Smooth muscle cell (in vitro differentiated cells): ENCODE results near the gene LHX1. TPM values are rescaled to one million over a fixed set of nuclear protein-coding genes. Genes with fewer than 3 reads are reported as not detected.

Experiments
- DNase-seq: peaks from one replicate; lab custom pipeline; 2025; ENCODE audit not compliant: unreplicated experiment; lab: John Stamatoyannopoulos, UW
- H2AFZ ChIP-seq: fragments of 200-600 bp; sonication (generic); 2 replicates; pipeline ENCODE4 v1.6.0; 2016; ENCODE audit warnings: antibody characterized with exemption, low read depth, mild to moderate bottlenecking
- H3F3A ChIP-seq: fragments of 200-600 bp; sonication (generic); 2 replicates; pipeline ENCODE4 v1.6.0; 2017; ENCODE audit warnings: antibody characterized with exemption, low read depth
- H3K27ac ChIP-seq: fragments of 200-600 bp; sonication (generic); 2 replicates; pipeline ENCODE4 v1.5.1; 2016; ENCODE audit warnings: low read depth, mild to moderate bottlenecking
- H3K27me3 ChIP-seq: fragments of 200-600 bp; sonication (generic); 2 replicates; pipeline ENCODE4 v1.6.1; 2016; ENCODE audit warnings: low read depth, mild to moderate bottlenecking
- H3K36me3 ChIP-seq: fragments of 200-600 bp; sonication (generic); 2 replicates; pipeline ENCODE4 v1.5.1; 2016; ENCODE audit warnings: low read depth
- H3K4me1 ChIP-seq: fragments of 200-600 bp; sonication (generic); 2 replicates; pipeline ENCODE4 v1.5.1; 2016; ENCODE audit warnings: low read depth
- H3K4me2 ChIP-seq: fragments of 200-600 bp; sonication (generic); 2 replicates; pipeline ENCODE4 v1.6.0; 2016; ENCODE audit warnings: mild to moderate bottlenecking
- H3K4me3 ChIP-seq: fragments of 200-600 bp; sonication (generic); 2 replicates; pipeline ENCODE4 v1.5.1; 2016; ENCODE audit warnings: mild to moderate bottlenecking
- H3K79me2 ChIP-seq: fragments of 200-600 bp; sonication (generic); 2 replicates; pipeline ENCODE4 v1.6.0; 2016; ENCODE audit warnings: low read depth, mild to moderate bottlenecking
- H3K9ac ChIP-seq: fragments of 200-600 bp; sonication (generic); 2 replicates; pipeline ENCODE4 v1.6.0; 2016; ENCODE audit warnings: low read depth
- H3K9me3 ChIP-seq: fragments of 200-600 bp; sonication (generic); replicated peaks from 2 replicates; pipeline ENCODE4 v1.5.1; 2016; ENCODE audit warnings: low read depth
- H4K20me1 ChIP-seq: fragments of 200-600 bp; sonication (generic); 2 replicates; pipeline ENCODE4 v1.6.0; 2016; ENCODE audit warnings: low read depth
- CTCF ChIP-seq: fragments of 200-600 bp; sonication (generic); IDR thresholded peaks from 2 replicates; pipeline ENCODE4 v1.5.1; 2017; ENCODE audit warnings: borderline replicate concordance, mild to moderate bottlenecking, antibody characterized with exemption; ENCODE audit not compliant: insufficient read depth, poor library complexity, severe bottlenecking
- WGBS: methylation state at CpG from one replicate; pipeline ENCODE4 v1.1.7; 2016; ENCODE audit warnings: low lambda C conversion rate; 5-methylcytosine and 5-hydroxymethylcytosine counted together
- polyA plus RNA-seq: library from polyadenylated mRNA; unstranded; fragments of >200 nt; fragmentation: Nextera tagmentation; extraction: Ambion mirVana; gene quantifications from 2 replicates; pipeline ENCODE4 v1.2.1, GENCODE V29; 2016
- total RNA-seq: library from RNA; depleted of rRNA; stranded (reverse); fragments of >200 nt; gene quantifications from 2 replicates; pipeline ENCODE4 v1.2.3, GENCODE V29; 2014

LHX1 gene
- total and polyA plus RNA-seq, 2 experiments from 2014 or later = not detected

GRCh38 chr17:36894925-36895324, 42.4 kb upstream of the LHX1 start:
- Histone ChIP-seq H3K4me3 (no peak overlapping the region), H3F3A (no peaks in the 10 kb centered on the region), H3K27me3 (peaks cover 61% of the 10 kb centered on the region), H3K4me2 (no peak overlapping the region), H3K27ac (no peak overlapping the region), H4K20me1 (no peaks in the 10 kb centered on the region), H2AFZ (no peak overlapping the region), H3K9me3 (no peaks in the 10 kb centered on the region), H3K9ac (no peak overlapping the region), H3K4me1 (peaks cover 6% of the 10 kb centered on the region), H3K79me2 (no peaks in the 10 kb centered on the region), H3K36me3 (no peaks in the 10 kb centered on the region)
- no peak for DNase-seq
- WGBS = 87% methylated on average over 5 of the region's 5 CpGs
- no peak for TF ChIP-seq CTCF

- Histone ChIP-seq H3K9me3 (no peaks in the 10 kb centered on the region), H4K20me1 (no peaks in the 10 kb centered on the region), H2AFZ (no peak overlapping the region), H3K27ac (no peak overlapping the region), H3K9ac (no peak overlapping the region), H3K4me2 (no peak overlapping the region), H3K27me3 (peaks cover 28% of the 10 kb centered on the region), H3K79me2 (no peaks in the 10 kb centered on the region), H3K36me3 (no peaks in the 10 kb centered on the region), H3F3A (no peaks in the 10 kb centered on the region), H3K4me1 (peaks cover 10% of the 10 kb centered on the region), H3K4me3 (no peak overlapping the region)
- 78% methylated on average over 4 of the region's 7 CpGs for WGBS
- DNase-seq = no peak
- TF ChIP-seq CTCF = no peak
These were observed 37.8 kb upstream of the LHX1 start for GRCh38 chr17:36899250-36900159.

GRCh38 chr17:36900160-36900512, 37.1 kb upstream of the LHX1 start:
- H3K9ac ChIP-seq = no peak overlapping the region
- 95% methylated on average over 7 of the region's 7 CpGs for WGBS

More at GRCh38 chr17:36900160-36900512, 37.1 kb upstream of the LHX1 start:
- no peak for DNase-seq
- Histone ChIP-seq H3K27me3 (peaks cover 21% of the 10 kb centered on the region), H3K4me1 (peaks cover 10% of the 10 kb centered on the region), H3K4me2 (no peak overlapping the region), H3K4me3 (no peak overlapping the region), H2AFZ (no peak overlapping the region), H3K36me3 (no peaks in the 10 kb centered on the region), H3K79me2 (no peaks in the 10 kb centered on the region), H3K27ac (no peak overlapping the region), H3F3A (no peaks in the 10 kb centered on the region), H4K20me1 (no peaks in the 10 kb centered on the region), H3K9me3 (no peaks in the 10 kb centered on the region)
- TF ChIP-seq CTCF = no peak
